Adrenal gland (tissue), 12 donors: ENCODE results near the gene SLC66A3. TPM values are rescaled to one million over a fixed set of nuclear protein-coding genes. Genes with fewer than 3 reads are reported as not detected.

Experiments
- DNase-seq, 7 donors: peaks; one replicate each; pipeline ENCODE4 v3.0.0-alpha.2; 2019 to 2020
- H3K27ac ChIP-seq, 5 donors: fragments of 200-600 bp; sonication (generic) in 4 of 5; 1 replicate in 3 of 5; 2 replicates in 2 of 5; pipeline versions ENCODE4 v1.5.1 to v1.8.0; 2016 to 2020; ENCODE audit warnings: mild to moderate bottlenecking in 1 of 5
- H3K27me3 ChIP-seq: fragments of 200-600 bp; 2 replicates; pipeline ENCODE4 v1.8.0; 2021
- H3K36me3 ChIP-seq, 2 donors: fragments of 200-600 bp; replicated peaks in 1 of 2; 1 replicate in 1 of 2; 2 replicates in 1 of 2; pipeline versions ENCODE4 v1.5.1 to v1.8.0; 2018 to 2022
- H3K4me1 ChIP-seq, 2 donors: fragments of 200-600 bp; replicated peaks in 1 of 2; 1 replicate in 1 of 2; 2 replicates in 1 of 2; pipeline versions ENCODE4 v1.5.1 to v1.8.0; 2018 to 2021
- H3K4me3 ChIP-seq, 4 donors: fragments of 200-600 bp; sonication (generic) in 3 of 4; one replicate each; pipeline ENCODE4 v1.5.1; 2016 to 2018
- H3K9me3 ChIP-seq, 3 donors: fragments of 200-600 bp; sonication (generic) in 1 of 3; replicated peaks in 1 of 3; 1 replicate in 2 of 3; 2 replicates in 1 of 3; pipeline versions ENCODE4 v1.5.1 to v1.8.0; 2016 to 2021
- CTCF ChIP-seq, 6 experiments: fragments of 450-650 bp in 4 of 6; fragments of 200-600 bp in 2 of 6; sonication (generic) in 1 of 6; IDR thresholded peaks; 1 replicate in 5 of 6; 2 replicates in 1 of 6; pipeline versions ENCODE4 v1.5.1 to v1.8.0; 2016 to 2021; ENCODE audit warnings: antibody characterized with exemption in 6 of 6, mild to moderate bottlenecking in 2 of 6, moderate library complexity in 1 of 6
- POLR2A ChIP-seq, 2 donors: fragments of 450-650 bp; IDR thresholded peaks; one replicate each; pipeline ENCODE4 v1.6.1; 2017; ENCODE audit warnings: antibody characterized with exemption in 2 of 2, mild to moderate bottlenecking in 2 of 2, moderate library complexity in 1 of 2
- WGBS, 4 donors: extraction: QIAGEN DNeasy Blood & Tissue Kit in 2 of 4; methylation state at CpG; one replicate each; pipeline versions ENCODE4 v1.1.5 to v1.1.7; 2013 to 2017; 5-methylcytosine and 5-hydroxymethylcytosine counted together
- intact Hi-C, 2 donors: fragments of 100-400 bp; cut with DNase I; formaldehyde crosslinking; loops; one replicate each; pipeline versions ENCODE4 v1.14.1 to v1.15.0; 2022 to 2023
- polyA plus RNA-seq, 3 donors: library from polyadenylated mRNA; stranded (reverse); fragments of 200-250 nt in 2 of 3; fragments of 350-450 nt in 1 of 3; fragmentation: Illumina TruSeq in 1 of 3; extraction: RNeasy Lipid Tissue Mini Kit (QIAGEN cat#74804) in 1 of 3; gene quantifications; one replicate each; pipeline ENCODE4 v1.2.3, GENCODE V29; 2013 to 2014
- total RNA-seq, 9 donors: library from RNA; depleted of rRNA in 4 of 9; stranded (reverse); fragments of >200 nt in 4 of 9; fragments of 120-200 nt in 1 of 9; fragmentation: NEBNext Ultra II Directional in 1 of 9; extraction: Animal tissue kit (Norgen Biotek cat#: 25700) in 1 of 9; gene quantifications; one replicate each; pipeline versions ENCODE4 v1.1.0 to v1.2.4, GENCODE V29; 2013 to 2023
- donor health status: healthy with polysubstance abuse.
- donor health status: Bipolar disorder and iron deficiency.
- donor health status: DM: yes; HTN: yes; CAD: no.
- donor health status: DM: no; HTN: no; CAD: no.
- donor health status: DM: no; HTN: no; CAD: no.
- donor health status: DM: yes; HTN: yes; CAD: no.

SLC66A3 gene
- total and polyA plus RNA-seq, 12 donors = 13.0 to 162 (median 41.0) TPM

DNA sequence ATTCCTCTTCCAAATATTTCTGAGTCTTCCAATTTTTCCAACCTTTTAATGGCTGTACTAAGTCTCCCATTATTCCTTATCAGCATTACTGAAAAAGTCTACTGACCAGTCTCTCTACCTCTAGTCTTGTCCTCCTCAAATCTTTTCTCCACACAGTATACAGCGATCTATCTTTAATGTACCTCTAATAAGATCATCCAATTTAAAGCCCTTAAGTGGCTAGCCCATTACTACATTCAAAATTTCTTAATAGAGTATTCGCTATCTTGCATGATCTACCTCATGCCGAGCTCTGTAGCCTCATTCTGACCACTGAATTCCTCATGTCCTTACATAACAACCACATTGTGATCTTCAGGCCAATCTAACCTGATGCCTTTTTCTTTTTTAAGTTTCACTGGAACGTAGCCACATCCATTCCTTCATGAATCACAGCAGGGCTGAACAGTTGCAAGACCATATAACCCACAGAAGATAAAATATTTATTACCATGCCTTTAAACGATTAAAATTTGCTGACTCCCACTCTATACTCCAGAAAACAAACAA is 57.9 kb downstream of the SLC66A3 start:
- intact Hi-C loops = no loop called here
- WGBS, 4 donors = 92 to 94% (median 93%) methylated on average over 5 of the region's 5 CpGs
- TF ChIP-seq POLR2A (IDR thresholded peaks at IDR 0.05) (no peak), CTCF (IDR thresholded peaks at IDR 0.05) (no peak)

GRCh38 chr2:11213975-11214374 is 58.7 kb downstream of the SLC66A3 start:
- Histone ChIP-seq H3K4me1 (no peaks in the 10 kb centered on the region), H3K36me3 (peaks cover 0 to 36% of the 10 kb centered on the region in 2 donors), H3K9me3 (peaks cover 0 to 6% (median 0%) of the 10 kb centered on the region in 3 donors), H3K27me3 (no peaks in the 10 kb centered on the region), H3K4me3 (no peak overlapping the region), H3K27ac (no peak overlapping the region)
- intact Hi-C loops = no loop called here
- TF ChIP-seq POLR2A (IDR thresholded peaks at IDR 0.05) (no peak), CTCF (IDR thresholded peaks at IDR 0.05) (no peak)
- DNase-seq = no peak
- 89 to 100% (median 94%) methylated on average over 1 of the region's 1 CpG for WGBS, 4 donors

More for the DNA sequence above, 57.9 kb downstream of the SLC66A3 start:
- Histone ChIP-seq H3K4me3 (no peak overlapping the region), H3K36me3 (peaks cover 0 to 33% of the 10 kb centered on the region in 2 donors), H3K27ac (no peak overlapping the region), H3K4me1 (no peaks in the 10 kb centered on the region), H3K9me3 (peaks cover 0 to 6% (median 0%) of the 10 kb centered on the region in 3 donors), H3K27me3 (no peaks in the 10 kb centered on the region)
- DNase-seq = no peak

GRCh38 chr2:11214770-11215169 is 59.5 kb downstream of the SLC66A3 start:
- Histone ChIP-seq H3K27me3 (no peaks in the 10 kb centered on the region), H3K27ac (no peak overlapping the region), H3K4me1 (no peaks in the 10 kb centered on the region), H3K9me3 (peaks cover 0 to 6% (median 0%) of the 10 kb centered on the region in 3 donors), H3K4me3 (no peak overlapping the region), H3K36me3 (peaks cover 0 to 37% of the 10 kb centered on the region in 2 donors)
- TF ChIP-seq POLR2A (IDR thresholded peaks at IDR 0.05) (no peak), CTCF (IDR thresholded peaks at IDR 0.05) (no peak)
- WGBS, 4 donors = 72 to 75% (median 73%) methylated on average over 4 of the region's 4 CpGs
- DNase-seq = no peak
- intact Hi-C loops = no loop called here

GRCh38 chr2:11215407-11215806 is 60.1 kb downstream of the SLC66A3 start:
- intact Hi-C loops = no loop called here
- TF ChIP-seq POLR2A (IDR thresholded peaks at IDR 0.05) = no peak
- TF ChIP-seq CTCF (IDR thresholded peaks at IDR 0.05) = no peak
- Histone ChIP-seq H3K36me3 (peaks cover 0 to 39% of the 10 kb centered on the region in 2 donors), H3K27me3 (no peaks in the 10 kb centered on the region), H3K4me1 (no peaks in the 10 kb centered on the region), H3K27ac (no peak overlapping the region), H3K9me3 (peaks cover 0 to 6% (median 0%) of the 10 kb centered on the region in 3 donors), H3K4me3 (no peak overlapping the region)
- WGBS, 4 donors = 92 to 98% (median 95%) methylated on average over 3 of the region's 3 CpGs
- no peak for DNase-seq
